ENCODE data around the gene GNA15. TPM values are rescaled to one million over a fixed set of nuclear protein-coding genes. Genes with fewer than 3 reads are reported as not detected.
"Not testable (repeated sequence)": the region's sequence is repeated elsewhere in the genome, so short reads cannot be mapped to it uniquely, and the experiment has no call there.

GNA15 gene
- 1.9 TPM for total RNA-seq

GRCh38 chr19:3135961-3136683, at the start of gene GNA15:
Gene GNA15, plus strand, starts transcription at chr19:3136033. Its CDS starts 418 bp downstream, at chr19:3136451.
- no peak for DNase-seq

- DNase-seq, result no peak
Observed at GRCh38 chr19:3087769-3088168, 48.1 kb upstream of the GNA15 start.

- not testable (repeated sequence) for DNase-seq
Observed at GRCh38 chr19:3089299-3089855, 46.5 kb upstream of the GNA15 start.

GRCh38 chr19:3094601-3095440, 41.0 kb upstream of the GNA15 start:
- no peak for DNase-seq

- DNase-seq, result no peak
Observed at GRCh38 chr19:3095441-3096191, 40.2 kb upstream of the GNA15 start.

GRCh38 chr19:3096267-3096901, 39.4 kb upstream of the GNA15 start:
- DNase-seq, result no peak

GRCh38 chr19:3096902-3097326, 38.9 kb upstream of the GNA15 start:
- no peak for DNase-seq

GRCh38 chr19:3097442-3097871, 38.4 kb upstream of the GNA15 start:
- DNase-seq, result no peak

- DNase-seq, result no peak
Observed at GRCh38 chr19:3098141-3098514, 37.7 kb upstream of the GNA15 start.

GRCh38 chr19:3098515-3099346, 37.1 kb upstream of the GNA15 start:
- DNase-seq, result no peak

GRCh38 chr19:3099347-3100145, 36.3 kb upstream of the GNA15 start:
- DNase-seq, result no peak

- DNase-seq, result no peak
Observed at GRCh38 chr19:3100331-3100730, 35.5 kb upstream of the GNA15 start.

- no peak for DNase-seq
Observed at GRCh38 chr19:3100747-3101730, 34.8 kb upstream of the GNA15 start.

- no peak for DNase-seq
Observed at GRCh38 chr19:3102239-3103140, 33.3 kb upstream of the GNA15 start.

GRCh38 chr19:3104708-3104983, 31.2 kb upstream of the GNA15 start:
- DNase-seq, result no peak

GRCh38 chr19:3105641-3106508, 30.0 kb upstream of the GNA15 start:
- no peak for DNase-seq

GRCh38 chr19:3106509-3107141, 29.2 kb upstream of the GNA15 start:
- DNase-seq, result no peak

All from occipital lobe (tissue), 2 donors.